Measurements from ENCODE around the gene OSBPL9. TPM values are rescaled to one million over a fixed set of nuclear protein-coding genes. Genes with fewer than 3 reads are reported as not detected.

Gene OSBPL9
- total RNA-seq, 2 experiments from 2014 or later, result 35.6 to 36.5 TPM

DNA sequence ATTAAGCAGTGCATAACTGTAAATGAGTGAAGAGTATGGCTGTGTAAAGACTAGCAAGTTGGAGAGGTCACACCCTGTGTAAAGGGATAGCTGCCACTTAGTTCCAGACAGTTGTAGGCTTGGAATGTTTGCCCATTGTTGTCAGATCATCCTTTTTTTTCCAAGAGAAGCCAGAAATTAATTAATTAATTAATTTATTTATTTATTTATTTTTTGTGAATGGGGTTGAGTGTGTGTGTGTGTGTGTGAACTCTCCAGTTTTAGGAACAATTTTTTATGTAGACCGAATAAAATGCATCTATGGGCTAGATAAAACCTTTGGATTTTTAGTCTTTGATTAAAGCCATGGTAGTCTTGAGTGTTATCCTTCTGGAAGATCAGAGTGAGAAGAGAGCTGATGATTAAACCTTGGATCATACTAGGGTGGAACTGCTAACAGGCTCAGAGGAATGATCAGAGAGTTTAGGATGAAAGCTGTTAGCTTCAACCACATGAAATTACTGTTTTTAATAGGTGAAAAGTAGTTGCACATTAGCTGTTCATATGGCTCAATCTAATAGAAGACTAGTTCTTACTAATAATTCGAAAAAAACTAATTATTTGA is 58.4 kb downstream of the OSBPL9 start:
- H3K4me1 Mint-ChIP-seq (ENCODE audit: low read depth), result no peaks in the 10 kb centered on the region

DNA sequence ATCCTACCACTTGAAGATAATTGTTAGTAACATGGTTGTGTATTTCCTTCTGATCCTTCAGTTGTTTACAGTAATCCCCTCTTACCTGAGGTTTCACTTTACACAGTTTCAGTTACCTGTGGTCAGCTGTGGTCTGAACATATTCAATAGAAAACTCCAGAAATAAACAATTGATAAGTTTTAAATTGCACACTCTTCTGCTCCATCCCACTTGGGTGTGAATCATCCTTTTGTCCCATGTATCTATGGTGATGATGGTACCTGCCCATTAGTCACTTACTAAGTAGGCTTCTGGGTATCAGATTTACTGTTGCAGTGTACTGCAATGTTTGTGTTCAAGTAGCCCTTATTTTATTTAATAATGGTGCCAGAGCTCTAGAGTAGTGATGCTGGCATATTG is 62.5 kb downstream of the OSBPL9 start:
- ATAC-seq (ENCODE audit: poor library complexity) (no peak), DNase-seq (no peak)
- Mint-ChIP-seq H3K9me3 (no peaks in the 10 kb centered on the region), H3K36me3 (ENCODE audit: low read depth) (no peaks in the 10 kb centered on the region), H3K27ac (no peak overlapping the region), H3K4me1 (ENCODE audit: low read depth) (no peaks in the 10 kb centered on the region), H3K27me3 (no peaks in the 10 kb centered on the region), H3K4me3 (no peak overlapping the region)
- intact Hi-C loops (cut with DNase I, micrococcal nuclease), result no loop called here
- TF ChIP-seq, protein P1, sequence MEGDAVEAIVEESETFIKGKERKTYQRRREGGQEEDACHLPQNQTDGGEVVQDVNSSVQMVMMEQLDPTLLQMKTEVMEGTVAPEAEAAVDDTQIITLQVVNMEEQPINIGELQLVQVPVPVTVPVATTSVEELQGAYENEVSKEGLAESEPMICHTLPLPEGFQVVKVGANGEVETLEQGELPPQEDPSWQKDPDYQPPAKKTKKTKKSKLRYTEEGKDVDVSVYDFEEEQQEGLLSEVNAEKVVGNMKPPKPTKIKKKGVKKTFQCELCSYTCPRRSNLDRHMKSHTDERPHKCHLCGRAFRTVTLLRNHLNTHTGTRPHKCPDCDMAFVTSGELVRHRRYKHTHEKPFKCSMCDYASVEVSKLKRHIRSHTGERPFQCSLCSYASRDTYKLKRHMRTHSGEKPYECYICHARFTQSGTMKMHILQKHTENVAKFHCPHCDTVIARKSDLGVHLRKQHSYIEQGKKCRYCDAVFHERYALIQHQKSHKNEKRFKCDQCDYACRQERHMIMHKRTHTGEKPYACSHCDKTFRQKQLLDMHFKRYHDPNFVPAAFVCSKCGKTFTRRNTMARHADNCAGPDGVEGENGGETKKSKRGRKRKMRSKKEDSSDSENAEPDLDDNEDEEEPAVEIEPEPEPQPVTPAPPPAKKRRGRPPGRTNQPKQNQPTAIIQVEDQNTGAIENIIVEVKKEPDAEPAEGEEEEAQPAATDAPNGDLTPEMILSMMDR (IDR thresholded peaks at IDR 0.05), result no peak
- Histone ChIP-seq H3K4me1 (ENCODE audit: insufficient read depth, low read length) (no peaks in the 10 kb centered on the region), H3K27ac (ENCODE audit: low read depth in 1 of 2, low read length in 2 of 2) (no peak overlapping the region), H3K9me3 (ENCODE audit: control insufficient read depth in 1 of 2, insufficient read depth in 1 of 2, low read length in 2 of 2) (no peaks in the 10 kb centered on the region), H3K4me3 (ENCODE audit: low read length) (no peak overlapping the region), H3K36me3 (ENCODE audit: insufficient read depth, low read length) (peaks cover 5% of the 10 kb centered on the region), H3K27me3 (ENCODE audit: control insufficient read depth in 1 of 2, insufficient read depth in 2 of 2, low read length in 2 of 2) (no peaks in the 10 kb centered on the region)
- POLR2A ChIA-PET, result no interaction called here
- CTCF ChIA-PET, result interaction anchor here (1.0 kb wide), 1 partner anchor 27 kb away, joined by 3 read pairs; no protein-coding TSS in a partner anchor

More for the DNA sequence above, 58.4 kb downstream of the OSBPL9 start:
- ATAC-seq (ENCODE audit: poor library complexity), result no peak
- ChIA-PET CTCF (interaction anchor here (1.2 kb wide), 1 partner anchor 9 kb away, joined by 3 read pairs; no protein-coding TSS in a partner anchor), POLR2A (no interaction called here)
- no peak for DNase-seq
- Histone ChIP-seq H3K27ac (ENCODE audit: low read depth in 1 of 2, low read length in 2 of 2) (no peak overlapping the region), H3K36me3 (ENCODE audit: insufficient read depth, low read length) (peaks cover 5% of the 10 kb centered on the region), H3K4me1 (ENCODE audit: insufficient read depth, low read length) (no peaks in the 10 kb centered on the region), H3K9me3 (ENCODE audit: control insufficient read depth in 1 of 2, insufficient read depth in 1 of 2, low read length in 2 of 2) (no peaks in the 10 kb centered on the region), H3K4me3 (ENCODE audit: low read length) (no peak overlapping the region), H3K27me3 (ENCODE audit: control insufficient read depth in 1 of 2, insufficient read depth in 2 of 2, low read length in 2 of 2) (no peaks in the 10 kb centered on the region)
- Mint-ChIP-seq H3K9me3 (no peaks in the 10 kb centered on the region), H3K36me3 (ENCODE audit: low read depth) (no peaks in the 10 kb centered on the region), H3K4me3 (no peak overlapping the region), H3K27ac (no peak overlapping the region), H3K27me3 (no peaks in the 10 kb centered on the region)
- intact Hi-C loops (cut with DNase I, micrococcal nuclease), result no loop called here
- TF ChIP-seq, protein P1 (IDR thresholded peaks at IDR 0.05), result no peak

DNA sequence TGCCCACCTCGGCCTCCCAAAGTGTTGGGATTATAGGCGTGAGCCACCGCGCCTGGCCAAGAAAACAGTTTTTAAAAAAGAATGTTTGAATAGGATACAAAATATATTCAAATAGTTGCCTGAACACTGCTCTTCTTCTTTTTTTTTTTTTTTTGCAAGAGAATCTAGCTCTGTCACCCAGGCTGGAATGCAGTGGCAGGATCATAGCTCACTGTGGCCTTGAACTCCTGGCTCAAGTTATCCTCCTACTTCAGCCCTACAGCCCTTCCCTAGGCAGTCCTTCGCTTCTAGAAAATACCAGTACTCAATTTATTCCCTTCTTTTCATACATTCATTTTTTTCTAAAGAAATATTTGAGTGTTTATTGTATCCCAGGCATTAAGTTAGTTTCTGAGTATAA is 67.9 kb downstream of the OSBPL9 start:
- ChIA-PET CTCF (no interaction called here), POLR2A (no interaction called here)
- Histone ChIP-seq H3K27ac (ENCODE audit: low read depth in 1 of 2, low read length in 2 of 2) (no peak overlapping the region), H3K27me3 (ENCODE audit: control insufficient read depth in 1 of 2, insufficient read depth in 2 of 2, low read length in 2 of 2) (no peaks in the 10 kb centered on the region), H3K4me3 (ENCODE audit: low read length) (no peak overlapping the region), H3K36me3 (ENCODE audit: insufficient read depth, low read length) (no peaks in the 10 kb centered on the region), H3K9me3 (ENCODE audit: control insufficient read depth in 1 of 2, insufficient read depth in 1 of 2, low read length in 2 of 2) (no peaks in the 10 kb centered on the region), H3K4me1 (ENCODE audit: insufficient read depth, low read length) (no peaks in the 10 kb centered on the region)
- H3K27ac Mint-ChIP-seq, result no peak overlapping the region
- no peak overlapping the region for H3K4me3 Mint-ChIP-seq
- ATAC-seq (ENCODE audit: poor library complexity) (no peak), DNase-seq (no peak)
- TF ChIP-seq, protein P1 (IDR thresholded peaks at IDR 0.05), result no peak
- H3K4me1 Mint-ChIP-seq (ENCODE audit: low read depth), result peaks cover 31% of the 10 kb centered on the region
- no peaks in the 10 kb centered on the region for H3K27me3 Mint-ChIP-seq
- H3K36me3 Mint-ChIP-seq (ENCODE audit: low read depth), result no peaks in the 10 kb centered on the region
- intact Hi-C loops (cut with DNase I, micrococcal nuclease), result no loop called here
- H3K9me3 Mint-ChIP-seq, result no peaks in the 10 kb centered on the region

Data from CD4-positive, alpha-beta T cell (primary cell).